Liver (tissue), 3 donors: Measurements from ENCODE around the gene TEFM.

Source experiments
- EGR1 ChIP-seq, 2 donors: IDR thresholded peaks; 2 replicates each; pipeline ENCODE4 v1.6.1; 2016 to 2018; ENCODE audit warnings: antibody characterized with exemption in 2 of 2, low read depth in 2 of 2
- GABPA ChIP-seq, 2 donors: IDR thresholded peaks in 1 of 2; conservative IDR thresholded peaks in 1 of 2; 2 replicates each; pipeline ENCODE4 v1.6.1; 2016; ENCODE audit warnings: antibody characterized with exemption in 2 of 2, mild to moderate bottlenecking in 1 of 2, moderate library complexity in 1 of 2
- HNF4G ChIP-seq: IDR thresholded peaks from 2 replicates; pipeline ENCODE4 v1.6.1; 2016; ENCODE audit warnings: antibody characterized with exemption
- JUND ChIP-seq, 2 donors: IDR thresholded peaks; 2 replicates each; pipeline ENCODE4 v1.6.1; 2016; ENCODE audit warnings: antibody characterized with exemption in 2 of 2
- NR2F2 ChIP-seq: IDR thresholded peaks from 2 replicates; pipeline ENCODE4 v1.6.1; 2016; ENCODE audit warnings: antibody characterized with exemption
- RAD21 ChIP-seq, 2 donors: IDR thresholded peaks; 2 replicates each; pipeline ENCODE4 v1.6.1; 2016; ENCODE audit warnings: antibody characterized with exemption in 2 of 2, mild to moderate bottlenecking in 2 of 2
- SP1 ChIP-seq: IDR thresholded peaks from 2 replicates; pipeline ENCODE4 v1.6.1; 2018; ENCODE audit warnings: antibody characterized with exemption, mild to moderate bottlenecking
- TAF1 ChIP-seq: conservative IDR thresholded peaks from 2 replicates; pipeline ENCODE4 v1.6.1; 2016; ENCODE audit warnings: antibody characterized with exemption, mild to moderate bottlenecking
- YY1 ChIP-seq: IDR thresholded peaks from 2 replicates; pipeline ENCODE4 v1.6.1; 2016; ENCODE audit warnings: antibody characterized with exemption, mild to moderate bottlenecking
- TF ChIP-seq, protein P1 (sequence below): IDR thresholded peaks from 2 replicates; pipeline ENCODE4 v1.6.1; 2016; ENCODE audit warnings: antibody characterized with exemption, mild to moderate bottlenecking
- TF ChIP-seq, protein P2 (sequence below): fragments of 150-350 bp; IDR thresholded peaks from 2 replicates; pipeline ENCODE4 v1.5.1; 2017; ENCODE audit warnings: improper control_type of control experiment, low read depth, low read length; ENCODE audit not compliant: missing input control
- TF ChIP-seq, protein P3 (sequence below): IDR thresholded peaks from 2 replicates; pipeline ENCODE4 v1.6.1; 2016; ENCODE audit warnings: antibody characterized with exemption
- TF ChIP-seq, protein P4 (sequence below): IDR thresholded peaks from 2 replicates; pipeline ENCODE4 v1.6.1; 2016; ENCODE audit warnings: antibody characterized with exemption
- TF ChIP-seq, protein P5 (sequence below): IDR thresholded peaks from 2 replicates; pipeline ENCODE4 v1.6.1; 2016; ENCODE audit warnings: antibody characterized with exemption
- donor health status: healthy.
- donor health status: healthy.

DNA sequence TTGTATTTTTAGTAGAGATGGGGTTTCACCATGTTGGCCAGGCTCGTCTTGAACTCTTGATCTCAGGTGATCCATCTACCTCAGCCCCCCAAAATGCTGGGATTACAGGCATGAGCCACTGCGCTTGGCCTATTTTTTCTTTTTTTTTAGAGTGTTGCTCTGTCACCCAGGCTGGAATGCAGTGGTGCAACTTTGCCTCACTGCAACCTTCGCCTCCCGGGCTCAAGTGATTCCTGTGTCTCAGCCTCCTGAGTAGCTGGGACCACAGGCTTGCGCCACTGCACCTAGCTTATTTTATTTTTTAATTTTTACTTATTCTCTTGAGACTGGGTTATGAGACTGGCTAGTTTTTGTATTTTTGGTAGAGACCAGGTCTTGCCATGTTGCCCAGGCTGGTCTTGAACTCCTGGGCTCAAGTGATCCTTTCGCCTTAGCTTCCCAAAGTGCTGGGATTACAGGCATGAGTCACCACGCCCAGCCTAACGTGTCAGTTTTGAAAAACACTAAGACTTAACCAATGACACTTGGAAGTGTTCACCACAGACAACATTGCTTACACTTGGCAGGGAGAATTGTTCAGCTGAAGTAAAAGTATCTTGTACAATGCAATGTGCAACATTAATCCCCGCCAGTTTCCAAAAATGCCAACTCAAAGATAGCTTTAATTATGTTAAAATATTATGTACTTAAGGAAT is 47.3 kb downstream of the TEFM start:
- TF ChIP-seq, protein P1, sequence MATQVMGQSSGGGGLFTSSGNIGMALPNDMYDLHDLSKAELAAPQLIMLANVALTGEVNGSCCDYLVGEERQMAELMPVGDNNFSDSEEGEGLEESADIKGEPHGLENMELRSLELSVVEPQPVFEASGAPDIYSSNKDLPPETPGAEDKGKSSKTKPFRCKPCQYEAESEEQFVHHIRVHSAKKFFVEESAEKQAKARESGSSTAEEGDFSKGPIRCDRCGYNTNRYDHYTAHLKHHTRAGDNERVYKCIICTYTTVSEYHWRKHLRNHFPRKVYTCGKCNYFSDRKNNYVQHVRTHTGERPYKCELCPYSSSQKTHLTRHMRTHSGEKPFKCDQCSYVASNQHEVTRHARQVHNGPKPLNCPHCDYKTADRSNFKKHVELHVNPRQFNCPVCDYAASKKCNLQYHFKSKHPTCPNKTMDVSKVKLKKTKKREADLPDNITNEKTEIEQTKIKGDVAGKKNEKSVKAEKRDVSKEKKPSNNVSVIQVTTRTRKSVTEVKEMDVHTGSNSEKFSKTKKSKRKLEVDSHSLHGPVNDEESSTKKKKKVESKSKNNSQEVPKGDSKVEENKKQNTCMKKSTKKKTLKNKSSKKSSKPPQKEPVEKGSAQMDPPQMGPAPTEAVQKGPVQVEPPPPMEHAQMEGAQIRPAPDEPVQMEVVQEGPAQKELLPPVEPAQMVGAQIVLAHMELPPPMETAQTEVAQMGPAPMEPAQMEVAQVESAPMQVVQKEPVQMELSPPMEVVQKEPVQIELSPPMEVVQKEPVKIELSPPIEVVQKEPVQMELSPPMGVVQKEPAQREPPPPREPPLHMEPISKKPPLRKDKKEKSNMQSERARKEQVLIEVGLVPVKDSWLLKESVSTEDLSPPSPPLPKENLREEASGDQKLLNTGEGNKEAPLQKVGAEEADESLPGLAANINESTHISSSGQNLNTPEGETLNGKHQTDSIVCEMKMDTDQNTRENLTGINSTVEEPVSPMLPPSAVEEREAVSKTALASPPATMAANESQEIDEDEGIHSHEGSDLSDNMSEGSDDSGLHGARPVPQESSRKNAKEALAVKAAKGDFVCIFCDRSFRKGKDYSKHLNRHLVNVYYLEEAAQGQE, result no peak
- no peak for TF ChIP-seq YY1
- TF ChIP-seq HNF4G, result no peak
- TF ChIP-seq JUND (IDR thresholded peaks at IDR 0.05), result no peak
- TF ChIP-seq NR2F2, result no peak
- no peak for TF ChIP-seq GABPA (IDR thresholded peaks at IDR 0.05 in 1 of 2, conservative IDR thresholded peaks at IDR 0.05 in 1 of 2)
- no peak for TF ChIP-seq RAD21 (IDR thresholded peaks at IDR 0.05)
- TF ChIP-seq, protein P2, sequence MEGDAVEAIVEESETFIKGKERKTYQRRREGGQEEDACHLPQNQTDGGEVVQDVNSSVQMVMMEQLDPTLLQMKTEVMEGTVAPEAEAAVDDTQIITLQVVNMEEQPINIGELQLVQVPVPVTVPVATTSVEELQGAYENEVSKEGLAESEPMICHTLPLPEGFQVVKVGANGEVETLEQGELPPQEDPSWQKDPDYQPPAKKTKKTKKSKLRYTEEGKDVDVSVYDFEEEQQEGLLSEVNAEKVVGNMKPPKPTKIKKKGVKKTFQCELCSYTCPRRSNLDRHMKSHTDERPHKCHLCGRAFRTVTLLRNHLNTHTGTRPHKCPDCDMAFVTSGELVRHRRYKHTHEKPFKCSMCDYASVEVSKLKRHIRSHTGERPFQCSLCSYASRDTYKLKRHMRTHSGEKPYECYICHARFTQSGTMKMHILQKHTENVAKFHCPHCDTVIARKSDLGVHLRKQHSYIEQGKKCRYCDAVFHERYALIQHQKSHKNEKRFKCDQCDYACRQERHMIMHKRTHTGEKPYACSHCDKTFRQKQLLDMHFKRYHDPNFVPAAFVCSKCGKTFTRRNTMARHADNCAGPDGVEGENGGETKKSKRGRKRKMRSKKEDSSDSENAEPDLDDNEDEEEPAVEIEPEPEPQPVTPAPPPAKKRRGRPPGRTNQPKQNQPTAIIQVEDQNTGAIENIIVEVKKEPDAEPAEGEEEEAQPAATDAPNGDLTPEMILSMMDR, result no peak
- TF ChIP-seq TAF1, result no peak
- TF ChIP-seq, protein P3, sequence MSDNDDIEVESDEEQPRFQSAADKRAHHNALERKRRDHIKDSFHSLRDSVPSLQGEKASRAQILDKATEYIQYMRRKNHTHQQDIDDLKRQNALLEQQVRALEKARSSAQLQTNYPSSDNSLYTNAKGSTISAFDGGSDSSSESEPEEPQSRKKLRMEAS, result no peak
- TF ChIP-seq SP1, result no peak
- TF ChIP-seq, protein P4, sequence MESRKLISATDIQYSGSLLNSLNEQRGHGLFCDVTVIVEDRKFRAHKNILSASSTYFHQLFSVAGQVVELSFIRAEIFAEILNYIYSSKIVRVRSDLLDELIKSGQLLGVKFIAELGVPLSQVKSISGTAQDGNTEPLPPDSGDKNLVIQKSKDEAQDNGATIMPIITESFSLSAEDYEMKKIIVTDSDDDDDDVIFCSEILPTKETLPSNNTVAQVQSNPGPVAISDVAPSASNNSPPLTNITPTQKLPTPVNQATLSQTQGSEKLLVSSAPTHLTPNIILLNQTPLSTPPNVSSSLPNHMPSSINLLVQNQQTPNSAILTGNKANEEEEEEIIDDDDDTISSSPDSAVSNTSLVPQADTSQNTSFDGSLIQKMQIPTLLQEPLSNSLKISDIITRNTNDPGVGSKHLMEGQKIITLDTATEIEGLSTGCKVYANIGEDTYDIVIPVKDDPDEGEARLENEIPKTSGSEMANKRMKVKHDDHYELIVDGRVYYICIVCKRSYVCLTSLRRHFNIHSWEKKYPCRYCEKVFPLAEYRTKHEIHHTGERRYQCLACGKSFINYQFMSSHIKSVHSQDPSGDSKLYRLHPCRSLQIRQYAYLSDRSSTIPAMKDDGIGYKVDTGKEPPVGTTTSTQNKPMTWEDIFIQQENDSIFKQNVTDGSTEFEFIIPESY, result no peak
- TF ChIP-seq EGR1 (IDR thresholded peaks at IDR 0.05; ENCODE audit: low read depth in 2 of 2), result no peak
- TF ChIP-seq, protein P5, sequence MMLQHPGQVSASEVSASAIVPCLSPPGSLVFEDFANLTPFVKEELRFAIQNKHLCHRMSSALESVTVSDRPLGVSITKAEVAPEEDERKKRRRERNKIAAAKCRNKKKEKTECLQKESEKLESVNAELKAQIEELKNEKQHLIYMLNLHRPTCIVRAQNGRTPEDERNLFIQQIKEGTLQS, result no peak
